Stomach smooth muscle (tissue), 2 donors: ENCODE data around the gene TPX2.
"Not testable (repeated sequence)": the region's sequence is repeated elsewhere in the genome, so short reads cannot be mapped to it uniquely, and the experiment has no call there.

Source experiments
- H3K27ac ChIP-seq: one replicate; pipeline ENCODE4 v1.7.0; 2013; ENCODE audit warnings: mild to moderate bottlenecking, low read length, inconsistent platforms
- H3K27me3 ChIP-seq, 2 donors: one replicate each; pipeline ENCODE4 v1.7.0; 2013; ENCODE audit warnings: low read length in 2 of 2; ENCODE audit not compliant: insufficient read depth in 2 of 2, control insufficient read depth in 1 of 2
- H3K36me3 ChIP-seq, 2 donors: one replicate each; pipeline ENCODE4 v1.7.0; 2013; ENCODE audit warnings: low read length in 2 of 2; ENCODE audit not compliant: control insufficient read depth in 2 of 2, insufficient read depth in 2 of 2
- H3K4me1 ChIP-seq: one replicate; pipeline ENCODE4 v1.7.0; 2013; ENCODE audit warnings: low read length; ENCODE audit not compliant: control insufficient read depth, insufficient read depth
- H3K4me3 ChIP-seq, 2 donors: one replicate each; pipeline ENCODE4 v1.7.0; 2013; ENCODE audit warnings: low read length in 2 of 2
- H3K9ac ChIP-seq, 2 donors: one replicate each; pipeline ENCODE4 v1.7.0; 2013; ENCODE audit warnings: low read length in 2 of 2, mild to moderate bottlenecking in 1 of 2
- H3K9me3 ChIP-seq, 2 donors: one replicate each; pipeline ENCODE4 v1.7.0; 2013; ENCODE audit warnings: low read length in 2 of 2; ENCODE audit not compliant: control insufficient read depth in 2 of 2
- donor health status: healthy.
- donor health status: Pancreatic carcinoma.

The TPX2 gene

GRCh38 chr20:31809661-31810060, 70.6 kb downstream of the TPX2 start:
- no peaks in the 10 kb centered on the region for H3K36me3 ChIP-seq
- H3K4me3 ChIP-seq = no peak overlapping the region
- H3K27me3 ChIP-seq = no peaks in the 10 kb centered on the region
- H3K27ac ChIP-seq = no peak overlapping the region
- H3K4me1 ChIP-seq = peaks cover 10% of the 10 kb centered on the region
- no peaks in the 10 kb centered on the region for H3K9me3 ChIP-seq
- no peak overlapping the region for H3K9ac ChIP-seq

GRCh38 chr20:31811198-31811597, 72.1 kb downstream of the TPX2 start:
- Histone ChIP-seq H3K27me3 (no peaks in the 10 kb centered on the region), H3K36me3 (no peaks in the 10 kb centered on the region), H3K9me3 (no peaks in the 10 kb centered on the region), H3K27ac (no peak overlapping the region), H3K4me3 (no peak overlapping the region), H3K4me1 (peaks cover 12% of the 10 kb centered on the region), H3K9ac (no peak overlapping the region)

- H3K36me3 ChIP-seq = no peaks in the 10 kb centered on the region
- H3K27ac ChIP-seq = no peak overlapping the region
- H3K9ac ChIP-seq = no peak overlapping the region
- H3K4me1 ChIP-seq = peaks cover 8% of the 10 kb centered on the region
- H3K9me3 ChIP-seq = no peaks in the 10 kb centered on the region
- no peaks in the 10 kb centered on the region for H3K27me3 ChIP-seq
- H3K4me3 ChIP-seq = no peak overlapping the region
Measured at GRCh38 chr20:31811796-31812728, 73.0 kb downstream of the TPX2 start.

- H3K27me3 ChIP-seq = no peaks in the 10 kb centered on the region
- peaks cover 8% of the 10 kb centered on the region for H3K4me1 ChIP-seq
- H3K4me3 ChIP-seq = no peak overlapping the region
- no peak overlapping the region for H3K9ac ChIP-seq
- no peaks in the 10 kb centered on the region for H3K9me3 ChIP-seq
- H3K27ac ChIP-seq = no peak overlapping the region
- H3K36me3 ChIP-seq = no peaks in the 10 kb centered on the region
Measured at GRCh38 chr20:31813611-31814010, 74.5 kb downstream of the TPX2 start.

GRCh38 chr20:31814142-31814541, 75.1 kb downstream of the TPX2 start:
- H3K9me3 ChIP-seq, H3K36me3 ChIP-seq, H3K27me3 ChIP-seq, H3K4me1 ChIP-seq, H3K4me3 ChIP-seq, H3K9ac ChIP-seq, H3K27ac ChIP-seq: not testable (repeated sequence)

GRCh38 chr20:31815408-31816188, 76.5 kb downstream of the TPX2 start:
- Histone ChIP-seq H3K9ac (no peak overlapping the region), H3K27me3 (no peaks in the 10 kb centered on the region), H3K4me1 (peaks cover 8% of the 10 kb centered on the region), H3K36me3 (no peaks in the 10 kb centered on the region), H3K4me3 (no peak overlapping the region), H3K9me3 (no peaks in the 10 kb centered on the region), H3K27ac (no peak overlapping the region)

- H3K36me3 ChIP-seq = no peaks in the 10 kb centered on the region
- no peak overlapping the region for H3K9ac ChIP-seq
- peaks cover 8% of the 10 kb centered on the region for H3K4me1 ChIP-seq
- no peaks in the 10 kb centered on the region for H3K9me3 ChIP-seq
- H3K27me3 ChIP-seq = no peaks in the 10 kb centered on the region
- no peak overlapping the region for H3K27ac ChIP-seq
- no peak overlapping the region for H3K4me3 ChIP-seq
Measured at GRCh38 chr20:31816221-31816620, 77.1 kb downstream of the TPX2 start.

- no peak overlapping the region for H3K27ac ChIP-seq
- H3K9me3 ChIP-seq = no peaks in the 10 kb centered on the region
- H3K27me3 ChIP-seq = no peaks in the 10 kb centered on the region
- no peaks in the 10 kb centered on the region for H3K36me3 ChIP-seq
- no peak overlapping the region for H3K4me3 ChIP-seq
- no peak overlapping the region for H3K9ac ChIP-seq
- peaks cover 5% of the 10 kb centered on the region for H3K4me1 ChIP-seq
Measured at GRCh38 chr20:31817461-31817860, 78.4 kb downstream of the TPX2 start.

- H3K4me3 ChIP-seq = no peak overlapping the region
- no peak overlapping the region for H3K27ac ChIP-seq
- H3K9me3 ChIP-seq = no peaks in the 10 kb centered on the region
- H3K4me1 ChIP-seq = peaks cover 13% of the 10 kb centered on the region
- H3K9ac ChIP-seq = no peak overlapping the region
- no peaks in the 10 kb centered on the region for H3K27me3 ChIP-seq
- H3K36me3 ChIP-seq = no peaks in the 10 kb centered on the region
Measured at GRCh38 chr20:31818376-31818908, 79.4 kb downstream of the TPX2 start.

- peaks cover 13% of the 10 kb centered on the region for H3K4me1 ChIP-seq
- no peaks in the 10 kb centered on the region for H3K9me3 ChIP-seq
- no peaks in the 10 kb centered on the region for H3K36me3 ChIP-seq
- no peak within 1 kb of the TSS for H3K9ac ChIP-seq
- H3K27me3 ChIP-seq = no peaks in the 10 kb centered on the region
- H3K27ac ChIP-seq = no peak within 1 kb of the TSS
- no peak within 1 kb of the TSS for H3K4me3 ChIP-seq
Measured at GRCh38 chr20:31819083-31819784, 80.1 kb downstream of the TPX2 start, which contains the start of gene MYLK2. TSS of gene MYLK2 (plus strand) at chr20:31819356. CDS start at chr20:31819581, 225 bp downstream.
